GM20000 (cell line): ENCODE results near the gene TRMT112.

ENCODE experiments used
- DNase-seq: peaks from one replicate; pipeline ENCODE4 v3.0.0; 2012; ENCODE audit warnings: low spot score
- TF ChIP-seq, protein P1 (sequence below): IDR thresholded peaks from 2 replicates; pipeline ENCODE4 v1.5.1; 2012; ENCODE audit warnings: mild to moderate bottlenecking, control low read depth; ENCODE audit errors: extremely low read depth, missing control alignments

TRMT112 gene

DNA sequence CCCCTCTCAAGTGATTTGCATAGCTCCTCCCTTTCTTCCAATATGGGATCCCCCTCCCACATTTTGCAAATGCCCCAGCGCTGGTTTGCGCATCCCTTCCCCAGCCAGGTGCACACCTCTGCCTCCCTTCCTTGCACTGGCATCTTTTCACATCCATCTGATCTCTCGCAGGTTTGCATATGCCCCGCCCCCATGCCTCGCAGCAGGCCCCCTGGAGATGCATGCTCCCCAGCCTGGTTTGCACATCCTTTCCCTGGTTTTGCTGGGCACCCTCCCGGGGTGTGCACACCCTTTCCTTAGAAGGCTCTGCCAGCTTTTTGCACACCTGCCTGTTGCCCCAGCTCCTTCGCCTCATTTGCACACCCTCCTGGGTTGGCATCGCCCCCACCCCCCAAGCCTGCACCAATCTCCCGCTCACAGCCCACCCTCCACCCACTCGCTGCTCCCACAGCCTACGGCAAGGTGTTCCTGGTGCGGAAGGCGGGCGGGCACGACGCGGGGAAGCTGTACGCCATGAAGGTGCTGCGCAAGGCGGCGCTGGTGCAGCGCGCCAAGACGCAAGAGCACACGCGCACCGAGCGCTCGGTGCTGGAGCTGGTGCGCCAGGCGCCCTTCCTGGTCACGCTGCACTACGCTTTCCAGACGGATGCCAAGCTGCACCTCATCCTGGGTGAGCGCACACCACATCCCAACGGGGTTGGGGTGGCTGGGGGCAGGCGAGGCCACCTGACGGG lies 42.5 kb upstream of the TRMT112 start:
- TF ChIP-seq, protein P1, sequence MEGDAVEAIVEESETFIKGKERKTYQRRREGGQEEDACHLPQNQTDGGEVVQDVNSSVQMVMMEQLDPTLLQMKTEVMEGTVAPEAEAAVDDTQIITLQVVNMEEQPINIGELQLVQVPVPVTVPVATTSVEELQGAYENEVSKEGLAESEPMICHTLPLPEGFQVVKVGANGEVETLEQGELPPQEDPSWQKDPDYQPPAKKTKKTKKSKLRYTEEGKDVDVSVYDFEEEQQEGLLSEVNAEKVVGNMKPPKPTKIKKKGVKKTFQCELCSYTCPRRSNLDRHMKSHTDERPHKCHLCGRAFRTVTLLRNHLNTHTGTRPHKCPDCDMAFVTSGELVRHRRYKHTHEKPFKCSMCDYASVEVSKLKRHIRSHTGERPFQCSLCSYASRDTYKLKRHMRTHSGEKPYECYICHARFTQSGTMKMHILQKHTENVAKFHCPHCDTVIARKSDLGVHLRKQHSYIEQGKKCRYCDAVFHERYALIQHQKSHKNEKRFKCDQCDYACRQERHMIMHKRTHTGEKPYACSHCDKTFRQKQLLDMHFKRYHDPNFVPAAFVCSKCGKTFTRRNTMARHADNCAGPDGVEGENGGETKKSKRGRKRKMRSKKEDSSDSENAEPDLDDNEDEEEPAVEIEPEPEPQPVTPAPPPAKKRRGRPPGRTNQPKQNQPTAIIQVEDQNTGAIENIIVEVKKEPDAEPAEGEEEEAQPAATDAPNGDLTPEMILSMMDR, result no peak
- peak; percentile 77 for DNase-seq

- peak; percentile 98 for DNase-seq
- TF ChIP-seq, protein P1, result no peak
Observed at GRCh38 chr11:64358907-64359711, 41.8 kb upstream of the TRMT112 start, which contains the start of gene RPS6KA4. Gene RPS6KA4, plus strand, starts transcription at chr11:64359162. Its CDS starts 74 bp downstream, at chr11:64359236.

DNA sequence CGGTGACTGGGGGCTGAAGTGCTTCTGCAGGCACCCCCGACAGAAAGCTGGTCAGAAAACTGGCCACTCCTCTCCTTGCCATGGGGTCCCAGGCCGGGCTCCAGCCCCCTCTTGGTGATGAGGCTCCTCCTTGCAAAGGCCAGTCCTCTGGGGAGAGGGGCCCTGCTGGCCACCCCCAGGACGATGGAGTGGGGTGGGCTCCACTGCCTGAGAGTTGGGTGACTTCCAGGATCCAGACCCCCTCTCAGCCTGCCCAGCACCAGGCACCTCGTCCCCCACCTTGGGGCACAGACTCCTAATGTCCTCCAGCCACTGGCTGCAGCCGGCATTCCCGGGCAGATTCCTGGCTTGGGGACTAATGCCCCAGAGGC lies 41.2 kb upstream of the TRMT112 start:
- TF ChIP-seq, protein P1, result no peak
- no peak for DNase-seq

- peak; percentile 44 for DNase-seq
- TF ChIP-seq, protein P1, result no peak
Observed at GRCh38 chr11:64357904-64358535, 40.7 kb upstream of the TRMT112 start.

GRCh38 chr11:64357446-64357845 lies 40.1 kb upstream of the TRMT112 start:
- TF ChIP-seq, protein P1, result no peak
- peak; percentile 19 for DNase-seq

DNA sequence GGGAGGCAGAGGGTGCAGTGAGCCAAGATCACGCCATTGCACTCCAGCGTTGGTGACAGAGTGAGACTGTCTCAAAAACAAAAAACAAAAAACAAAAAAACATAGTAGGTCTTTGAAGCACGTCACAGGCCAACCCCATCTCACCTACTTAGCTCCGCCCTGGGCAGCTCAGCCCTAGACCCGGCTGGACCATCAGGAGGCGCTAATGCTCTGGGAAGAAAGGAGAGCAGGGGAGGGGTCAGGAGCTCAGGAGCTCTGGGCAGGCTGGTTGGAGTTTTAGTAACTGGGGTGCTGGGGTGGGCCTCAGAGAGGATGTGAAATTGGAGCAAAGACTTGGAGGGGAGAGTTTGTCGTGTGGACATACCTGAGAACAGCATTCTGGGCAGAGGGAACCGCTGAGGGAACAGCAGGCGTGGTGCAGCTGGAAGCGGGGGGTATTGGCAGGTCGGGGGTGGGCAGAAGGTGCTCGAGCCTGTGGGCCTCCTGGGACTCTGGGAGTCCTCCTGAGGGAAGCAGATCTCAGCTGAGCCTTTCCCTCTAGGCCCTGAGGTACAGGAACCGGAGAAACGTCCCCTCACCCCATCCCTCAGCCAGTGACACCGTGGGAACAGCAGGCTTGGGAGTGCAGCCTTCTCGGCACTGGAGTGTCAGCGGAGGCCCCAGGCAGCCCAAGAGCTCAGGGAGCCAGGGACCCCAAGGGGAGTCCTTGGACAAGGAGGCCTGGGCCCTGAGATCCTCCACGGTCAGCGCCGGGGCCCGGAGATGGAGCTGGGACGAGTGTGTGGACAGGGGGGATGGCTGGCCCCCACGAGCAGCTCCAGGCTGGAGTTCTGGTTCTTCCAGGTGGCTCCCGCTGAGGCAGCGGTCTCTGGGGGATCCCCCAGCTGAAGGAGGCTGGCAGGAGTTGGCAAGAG lies 39.4 kb upstream of the TRMT112 start:
- DNase-seq, result peak; percentile 55
- TF ChIP-seq, protein P1, result peak; percentile 43
